NCI-H1048 (cell line): Measurements from ENCODE around the gene RNF213.
"Not testable (repeated sequence)": the region's sequence is repeated elsewhere in the genome, so short reads cannot be mapped to it uniquely, and the experiment has no call there.

Experiments used
- DNase-seq: peaks from one replicate; lab custom pipeline; 2025; lab: John Stamatoyannopoulos, UW

RNF213 gene

GRCh38 chr17:80395402-80396151 lies 134.9 kb downstream of the RNF213 start:
- no peak for DNase-seq

GRCh38 chr17:80396157-80397033 lies 135.7 kb downstream of the RNF213 start:
- DNase-seq = no peak

GRCh38 chr17:80397034-80397387 lies 136.4 kb downstream of the RNF213 start:
- DNase-seq = no peak

GRCh38 chr17:80397686-80398085 lies 137.0 kb downstream of the RNF213 start:
- no peak for DNase-seq

GRCh38 chr17:80401086-80401485 lies 140.4 kb downstream of the RNF213 start:
- not testable (repeated sequence) for DNase-seq

GRCh38 chr17:80402102-80402501 lies 141.4 kb downstream of the RNF213 start:
- DNase-seq = not testable (repeated sequence)

GRCh38 chr17:80402959-80403358 lies 142.3 kb downstream of the RNF213 start:
- DNase-seq = no peak

GRCh38 chr17:80406146-80406545 lies 145.5 kb downstream of the RNF213 start:
- DNase-seq = no peak

- DNase-seq = not testable (repeated sequence)
These were observed 147.3 kb downstream of the RNF213 start for GRCh38 chr17:80407917-80408316.

GRCh38 chr17:80408872-80409271 lies 148.2 kb downstream of the RNF213 start:
- no peak for DNase-seq

GRCh38 chr17:80409626-80410025 lies 149.0 kb downstream of the RNF213 start:
- no peak for DNase-seq

- DNase-seq = not testable (repeated sequence)
These were observed 149.9 kb downstream of the RNF213 start for GRCh38 chr17:80410441-80411087.

GRCh38 chr17:80413771-80414507 lies 153.3 kb downstream of the RNF213 start:
- no peak for DNase-seq

- no peak for DNase-seq
These were observed 153.8 kb downstream of the RNF213 start for GRCh38 chr17:80414508-80414802.

GRCh38 chr17:80414803-80415625 lies 154.4 kb downstream of the RNF213 start, which contains the start of gene ENDOV:
TSS of gene ENDOV (plus strand) at chr17:80415167. CDS start at chr17:80415195, 28 bp downstream.
- DNase-seq = peak; percentile 87

GRCh38 chr17:80415626-80416137 lies 155.0 kb downstream of the RNF213 start:
- no peak for DNase-seq

GRCh38 chr17:80416260-80416939 lies 155.7 kb downstream of the RNF213 start:
- no peak for DNase-seq

- no peak for DNase-seq
These were observed 156.3 kb downstream of the RNF213 start for GRCh38 chr17:80416940-80417293.

- no peak for DNase-seq
These were observed 157.9 kb downstream of the RNF213 start for GRCh38 chr17:80418589-80418988.

GRCh38 chr17:80419255-80419654 lies 158.6 kb downstream of the RNF213 start:
- no peak for DNase-seq
